HG03139 (cell line): Measurements from ENCODE around the gene SLC46A1.

Experiments used
- ATAC-seq: cut with Tn5 transposase; IDR thresholded peaks from one replicate; pipeline ENCODE4 v1.9.1; 2021; ENCODE audit not compliant: unreplicated experiment

The SLC46A1 gene

DNA sequence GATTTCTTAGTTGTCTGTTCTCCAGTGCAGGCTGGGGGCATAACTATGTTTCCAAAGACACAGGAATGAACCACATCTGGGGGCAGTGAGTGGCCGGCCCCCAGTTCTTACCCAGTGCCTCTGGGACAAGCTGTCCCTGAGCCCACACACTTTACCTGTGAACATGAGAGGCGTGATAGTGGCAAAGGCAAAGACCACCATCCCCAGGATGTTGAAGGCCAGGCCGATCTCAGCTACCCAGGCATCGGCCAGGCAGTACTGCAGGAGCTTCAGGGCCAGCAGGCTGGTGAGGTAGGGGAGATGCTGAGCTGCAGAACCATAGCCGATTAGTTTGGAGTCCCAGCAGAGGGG, 1.6 kb downstream of the SLC46A1 start:
- ATAC-seq = no peak

GRCh38 chr17:28404007-28404406, 2.0 kb downstream of the SLC46A1 start:
- ATAC-seq = no peak

DNA sequence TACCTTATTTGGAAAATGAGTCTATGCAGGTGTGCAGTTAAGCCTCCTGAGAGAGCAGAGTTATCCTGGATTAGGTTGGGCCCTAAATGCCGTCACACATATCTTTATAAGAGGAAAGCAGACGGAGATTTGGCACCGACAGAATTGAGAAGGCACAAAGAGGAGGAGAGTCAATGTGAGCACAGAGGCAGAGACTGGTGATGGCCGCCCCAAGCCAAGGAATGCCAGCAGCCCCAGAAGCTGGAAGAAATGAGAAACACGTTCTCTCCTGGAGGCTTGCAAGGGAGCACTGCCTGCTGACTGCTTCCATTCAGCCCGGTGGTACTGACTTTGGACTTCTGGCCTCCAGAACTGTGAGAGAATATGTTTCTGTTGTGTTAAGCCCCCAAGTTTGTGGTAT, 3.2 kb downstream of the SLC46A1 start:
- ATAC-seq = no peak

DNA sequence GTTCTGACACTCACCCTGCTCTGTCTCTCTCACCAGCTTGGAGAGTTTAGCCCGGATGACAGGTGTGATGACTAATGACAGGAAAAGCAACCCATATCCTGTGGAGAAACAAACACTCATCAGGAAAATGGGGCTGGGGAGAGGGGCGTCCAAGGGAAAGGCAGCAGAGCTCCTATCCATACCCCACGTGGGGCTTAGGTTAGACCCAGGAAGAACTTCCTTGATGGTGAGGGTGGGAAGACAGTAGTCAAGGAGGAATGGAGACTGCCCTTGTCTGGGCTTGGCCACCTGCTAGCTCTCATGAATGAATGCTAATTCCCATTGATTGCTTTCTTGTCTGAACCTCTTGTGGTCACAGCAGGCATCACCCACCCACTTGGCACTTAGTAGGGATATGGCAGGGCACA, 3.8 kb downstream of the SLC46A1 start:
- no peak for ATAC-seq

DNA sequence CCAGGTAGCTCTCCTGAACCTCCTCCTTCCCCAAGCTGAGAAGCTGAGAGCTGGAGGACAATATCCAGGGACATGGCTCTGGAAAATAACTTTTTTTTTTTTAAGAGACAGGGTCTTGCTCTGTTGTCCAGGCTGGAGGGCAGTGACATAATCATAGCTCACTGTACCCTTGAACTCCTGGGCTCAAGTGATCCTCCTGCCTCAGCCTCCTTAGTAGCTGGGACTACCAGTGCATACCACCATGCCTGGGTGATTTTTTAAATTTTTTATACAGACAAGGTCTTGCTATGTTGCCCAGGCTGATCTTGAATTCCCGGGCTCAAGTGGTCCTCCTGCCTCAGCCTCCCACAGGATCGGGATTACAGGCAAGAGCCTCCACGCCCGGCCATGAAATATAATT, 6.2 kb downstream of the SLC46A1 start:
- ATAC-seq = no peak

DNA sequence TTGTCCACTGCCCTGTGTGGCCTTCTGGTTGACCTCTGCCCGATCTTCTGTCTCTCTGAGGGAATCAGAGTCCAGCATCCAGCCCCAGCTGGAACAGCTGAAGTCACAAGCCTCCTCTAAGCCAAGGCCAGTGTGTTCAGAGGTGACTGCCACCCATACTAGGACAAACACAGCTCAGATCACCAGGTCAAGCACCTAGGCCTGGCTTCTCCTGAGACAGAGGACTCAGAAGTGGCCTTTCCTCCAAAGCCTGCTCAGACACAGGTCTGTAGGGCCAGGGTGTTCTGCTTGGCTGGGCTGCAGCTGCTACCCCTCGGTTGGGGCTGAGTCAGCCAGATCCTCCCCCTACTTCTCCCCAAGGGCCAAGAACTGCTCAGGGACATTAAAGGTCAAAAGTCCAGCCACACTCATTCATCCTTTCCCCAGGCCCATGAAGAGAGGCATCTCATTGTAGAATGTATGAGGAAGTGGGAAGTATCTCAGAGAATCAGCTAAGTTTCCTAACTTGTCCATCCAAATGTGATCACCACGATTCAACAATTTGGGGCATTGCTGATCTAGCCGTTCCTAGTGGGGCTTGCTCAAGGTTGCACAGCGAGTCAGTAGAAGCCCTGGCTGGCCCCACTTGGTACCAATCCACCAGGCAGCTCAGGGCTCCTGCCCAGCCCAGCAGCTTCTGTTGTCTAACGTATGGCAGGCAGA, 7.6 kb downstream of the SLC46A1 start:
- no peak for ATAC-seq

GRCh38 chr17:28397687-28398279, 8.2 kb downstream of the SLC46A1 start:
- no peak for ATAC-seq

DNA sequence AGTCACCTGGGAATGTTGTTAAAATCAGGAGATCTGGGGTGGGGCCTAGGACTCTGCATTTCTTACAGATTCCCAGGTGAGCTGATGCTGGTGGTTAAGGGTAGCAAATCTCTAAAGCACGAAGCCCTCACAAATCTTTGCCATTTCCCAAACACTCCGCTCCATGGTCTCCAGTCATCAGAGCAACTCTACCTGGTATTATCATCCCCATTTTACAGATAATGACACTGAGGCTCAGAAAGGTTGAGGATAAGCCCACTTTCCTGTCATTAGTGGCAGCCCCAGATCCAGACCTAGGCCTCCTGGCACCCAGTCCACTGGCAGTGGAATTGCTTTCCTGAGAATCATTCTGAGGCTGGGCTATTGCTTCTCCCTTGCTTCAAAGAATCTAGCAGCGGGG, 8.7 kb downstream of the SLC46A1 start:
- ATAC-seq = no peak

GRCh38 chr17:28396635-28397239, 9.3 kb downstream of the SLC46A1 start:
- no peak for ATAC-seq

DNA sequence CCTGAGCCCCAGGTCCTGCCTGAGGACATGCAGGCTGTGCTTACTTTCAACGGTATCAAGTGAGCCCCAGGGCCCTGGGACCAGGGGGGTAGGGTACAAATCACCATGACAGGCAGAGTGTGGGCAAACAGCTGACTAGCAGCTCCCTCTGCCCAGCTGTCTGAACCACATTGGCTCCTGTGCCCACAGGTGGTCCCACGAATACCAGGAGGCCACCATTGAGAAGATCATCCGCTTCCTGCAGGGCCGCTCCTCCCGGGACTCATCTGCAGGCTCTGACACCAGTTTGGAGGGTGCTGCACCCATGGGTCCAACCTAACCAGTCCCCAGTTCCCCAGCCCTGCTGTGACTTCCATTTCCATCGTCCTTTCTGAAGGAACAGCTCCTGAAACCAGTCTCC, 10.0 kb downstream of the SLC46A1 start:
- ATAC-seq = no peak

GRCh38 chr17:28395426-28395825, 10.6 kb downstream of the SLC46A1 start:
- ATAC-seq = no peak

DNA sequence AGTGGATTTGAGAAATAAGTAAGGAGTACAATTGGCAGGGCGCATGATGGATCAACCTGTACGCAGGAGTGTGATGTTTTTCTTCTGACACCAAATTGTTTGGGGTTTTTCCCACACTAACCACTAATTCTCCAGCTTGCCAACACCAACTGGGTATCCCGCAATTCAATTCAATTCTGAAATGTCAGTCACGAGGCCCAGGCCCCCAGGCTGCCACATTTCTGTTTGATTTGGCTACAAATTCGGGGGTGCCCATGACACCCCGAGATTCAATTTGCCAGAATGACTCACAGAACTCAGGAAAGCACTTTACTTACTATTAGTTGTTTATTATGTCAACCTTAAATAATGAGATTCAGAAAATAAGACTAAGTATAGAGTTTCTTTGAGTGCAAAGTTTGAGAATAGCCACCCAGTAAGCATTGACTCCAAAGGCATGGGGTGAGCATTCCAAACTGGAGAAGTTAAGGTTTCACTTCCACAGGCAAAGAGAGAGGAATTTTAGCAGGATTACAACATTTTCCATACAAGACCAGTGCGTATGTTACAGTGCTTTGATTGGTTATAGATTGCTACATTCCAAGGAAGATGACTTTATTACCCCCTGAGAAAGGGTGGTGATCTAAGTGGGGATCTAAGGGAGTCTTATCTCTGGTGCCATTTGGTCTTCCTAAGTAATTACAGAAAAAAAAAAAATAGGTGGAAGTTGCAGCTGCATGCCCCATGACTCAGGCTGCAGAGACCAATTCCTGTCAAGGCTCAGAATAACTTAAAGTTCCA, 11.5 kb downstream of the SLC46A1 start:
- no peak for ATAC-seq

DNA sequence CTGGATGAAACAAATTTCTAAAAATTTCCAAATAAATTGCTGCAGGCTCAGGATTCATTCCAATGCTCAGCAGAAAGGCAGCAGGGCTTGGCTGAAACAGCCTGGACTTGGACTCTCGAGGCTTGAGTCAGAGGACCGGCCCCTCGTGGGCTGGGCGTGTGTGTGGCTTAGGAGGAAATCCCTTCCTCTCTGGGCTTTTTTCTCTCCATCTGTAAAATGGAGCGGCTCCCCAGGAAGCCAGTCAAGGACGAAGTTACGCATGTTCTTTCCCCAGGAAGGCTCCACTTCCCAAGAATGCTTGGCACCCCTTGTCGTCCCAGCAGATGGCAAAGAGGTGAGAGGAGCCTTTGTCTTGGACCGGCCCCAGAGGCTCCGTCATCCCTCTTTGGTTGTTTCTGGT, 13.5 kb downstream of the SLC46A1 start:
- no peak for ATAC-seq

GRCh38 chr17:28391401-28391800, 14.6 kb downstream of the SLC46A1 start:
- ATAC-seq = no peak

DNA sequence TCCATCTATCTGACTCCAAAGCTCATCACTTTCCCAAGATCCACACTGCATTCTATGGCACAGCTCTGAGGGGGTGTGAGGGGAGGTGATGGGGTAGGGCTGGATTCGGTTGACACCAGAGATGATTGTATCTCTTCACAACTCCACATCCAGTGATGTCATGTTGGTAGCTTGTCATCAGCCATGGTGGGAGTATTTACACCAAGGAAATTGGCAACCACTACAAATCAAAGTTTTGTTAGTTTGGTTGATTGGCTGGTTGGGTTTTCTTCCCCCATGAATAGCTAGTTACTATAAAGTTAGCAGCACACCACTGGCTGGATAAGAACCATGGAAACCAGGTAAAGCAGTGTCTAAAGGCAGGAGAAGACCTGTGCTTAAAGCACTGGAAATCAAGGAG, 15.0 kb downstream of the SLC46A1 start:
- ATAC-seq = no peak

DNA sequence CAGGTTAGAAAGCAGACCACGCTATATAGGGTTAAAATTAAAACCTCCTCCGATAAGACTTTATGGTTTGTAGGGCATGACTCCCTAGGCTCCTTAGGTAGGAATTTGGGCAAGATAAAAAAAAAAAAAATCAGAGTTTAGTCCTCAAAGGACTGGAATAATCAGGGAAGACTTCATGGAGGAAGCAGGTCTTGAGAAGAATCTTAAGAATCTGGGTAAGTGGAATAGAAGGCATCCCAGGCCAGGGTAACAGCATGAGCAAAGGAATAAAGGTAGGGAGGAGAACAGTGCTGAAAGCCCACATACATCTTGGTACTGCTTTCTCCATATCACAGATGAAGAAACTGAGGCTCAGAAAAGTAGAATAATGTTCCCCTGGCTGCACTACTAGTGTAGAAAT, 15.4 kb downstream of the SLC46A1 start:
- no peak for ATAC-seq

GRCh38 chr17:28390141-28390540, 15.9 kb downstream of the SLC46A1 start:
- ATAC-seq = no peak

GRCh38 chr17:28388106-28388505, 17.9 kb downstream of the SLC46A1 start:
- ATAC-seq = no peak

GRCh38 chr17:28386391-28386790, 19.6 kb downstream of the SLC46A1 start:
- no peak for ATAC-seq

- no peak for ATAC-seq
These were observed 20.6 kb downstream of the SLC46A1 start for GRCh38 chr17:28385406-28385805.

- ATAC-seq = peak; percentile 26
These were observed 21.0 kb downstream of the SLC46A1 start for GRCh38 chr17:28385037-28385400.
